ENCODE results near the gene CAND2.

- TF ChIP-seq, protein P1, sequence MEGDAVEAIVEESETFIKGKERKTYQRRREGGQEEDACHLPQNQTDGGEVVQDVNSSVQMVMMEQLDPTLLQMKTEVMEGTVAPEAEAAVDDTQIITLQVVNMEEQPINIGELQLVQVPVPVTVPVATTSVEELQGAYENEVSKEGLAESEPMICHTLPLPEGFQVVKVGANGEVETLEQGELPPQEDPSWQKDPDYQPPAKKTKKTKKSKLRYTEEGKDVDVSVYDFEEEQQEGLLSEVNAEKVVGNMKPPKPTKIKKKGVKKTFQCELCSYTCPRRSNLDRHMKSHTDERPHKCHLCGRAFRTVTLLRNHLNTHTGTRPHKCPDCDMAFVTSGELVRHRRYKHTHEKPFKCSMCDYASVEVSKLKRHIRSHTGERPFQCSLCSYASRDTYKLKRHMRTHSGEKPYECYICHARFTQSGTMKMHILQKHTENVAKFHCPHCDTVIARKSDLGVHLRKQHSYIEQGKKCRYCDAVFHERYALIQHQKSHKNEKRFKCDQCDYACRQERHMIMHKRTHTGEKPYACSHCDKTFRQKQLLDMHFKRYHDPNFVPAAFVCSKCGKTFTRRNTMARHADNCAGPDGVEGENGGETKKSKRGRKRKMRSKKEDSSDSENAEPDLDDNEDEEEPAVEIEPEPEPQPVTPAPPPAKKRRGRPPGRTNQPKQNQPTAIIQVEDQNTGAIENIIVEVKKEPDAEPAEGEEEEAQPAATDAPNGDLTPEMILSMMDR (conservative IDR thresholded peaks at IDR 0.05; ENCODE audit: low read depth in 2 of 2) = no peak
- TF ChIP-seq POLR2AphosphoS5 (IDR thresholded peaks at IDR 0.05; ENCODE audit: low read depth) (no peak; the same call in 1 of the 2 replicates), EZH2 (IDR thresholded peaks at IDR 0.05; ENCODE audit: low read depth, unreplicated experiment) (no peak)
Observed at GRCh38 chr3:12832350-12833221, 36.1 kb downstream of the CAND2 start.
